Measurements from ENCODE around the gene CSPG5. TPM values are rescaled to one million over a fixed set of nuclear protein-coding genes. Genes with fewer than 3 reads are reported as not detected.

The CSPG5 gene
- total RNA-seq, 2 donors from 2014 or later = 0.14 to 0.92 TPM

GRCh38 chr3:47588587-47588986, 9.9 kb upstream of the CSPG5 start:
- H3K9me3 ChIP-seq = no peaks in the 10 kb centered on the region
- no peaks in the 10 kb centered on the region for H3K27me3 ChIP-seq (replicated peaks; ENCODE audit: insufficient read depth)
- ATAC-seq (ENCODE audit: insufficient number of reproducible peaks, low FRiP score, low read depth) (no peak), DNase-seq (ENCODE audit: low spot score) (no peak)
- no peak overlapping the region for H3K4me3 ChIP-seq
- no peak for TF ChIP-seq CTCF (IDR thresholded peaks at IDR 0.05)
- H3K36me3 ChIP-seq = peaks cover 19% of the 10 kb centered on the region
- H3K4me1 ChIP-seq (ENCODE audit: control insufficient read depth in 1 of 2, low read depth in 2 of 2) = no peaks in the 10 kb centered on the region
- no peak overlapping the region for H3K27ac ChIP-seq

- H3K4me3 ChIP-seq = no peak overlapping the region
- DNase-seq (ENCODE audit: low spot score) (no peak), ATAC-seq (ENCODE audit: insufficient number of reproducible peaks, low FRiP score, low read depth) (no peak)
- H3K27me3 ChIP-seq (replicated peaks; ENCODE audit: insufficient read depth) = no peaks in the 10 kb centered on the region
- peaks cover 19% of the 10 kb centered on the region for H3K36me3 ChIP-seq
- no peak overlapping the region for H3K27ac ChIP-seq
- TF ChIP-seq CTCF (IDR thresholded peaks at IDR 0.05) = no peak
- no peaks in the 10 kb centered on the region for H3K4me1 ChIP-seq (ENCODE audit: control insufficient read depth in 1 of 2, low read depth in 2 of 2)
- no peaks in the 10 kb centered on the region for H3K9me3 ChIP-seq
Measured at GRCh38 chr3:47588053-47588452, 9.4 kb upstream of the CSPG5 start.

- peaks cover 19% of the 10 kb centered on the region for H3K36me3 ChIP-seq
Measured at GRCh38 chr3:47586746-47587145, 8.1 kb upstream of the CSPG5 start.

GRCh38 chr3:47583320-47584075, 4.8 kb upstream of the CSPG5 start:
- H3K36me3 ChIP-seq = peaks cover 11% of the 10 kb centered on the region
- ATAC-seq (ENCODE audit: insufficient number of reproducible peaks, low FRiP score, low read depth) (no peak), DNase-seq (ENCODE audit: low spot score) (no peak)
- no peak overlapping the region for H3K4me3 ChIP-seq
- H3K4me1 ChIP-seq (ENCODE audit: control insufficient read depth in 1 of 2, low read depth in 2 of 2) = peaks cover 0 to 6% of the 10 kb centered on the region in 2 donors
- no peaks in the 10 kb centered on the region for H3K9me3 ChIP-seq
- no peak for TF ChIP-seq CTCF (IDR thresholded peaks at IDR 0.05)
- no peaks in the 10 kb centered on the region for H3K27me3 ChIP-seq (replicated peaks; ENCODE audit: insufficient read depth)
- no peak overlapping the region for H3K27ac ChIP-seq

More at GRCh38 chr3:47586746-47587145, 8.1 kb upstream of the CSPG5 start:
- no peak for DNase-seq (ENCODE audit: low spot score)
- H3K4me3 ChIP-seq = no peak overlapping the region
- H3K27me3 ChIP-seq (replicated peaks; ENCODE audit: insufficient read depth) = no peaks in the 10 kb centered on the region
- no peak overlapping the region for H3K27ac ChIP-seq
- H3K9me3 ChIP-seq = no peaks in the 10 kb centered on the region
- TF ChIP-seq CTCF (IDR thresholded peaks at IDR 0.05) = no peak
- no peak for ATAC-seq (ENCODE audit: insufficient number of reproducible peaks, low FRiP score, low read depth)
- H3K4me1 ChIP-seq (ENCODE audit: control insufficient read depth in 1 of 2, low read depth in 2 of 2) = no peaks in the 10 kb centered on the region

- Histone ChIP-seq H3K36me3 (no peaks in the 10 kb centered on the region), H3K27me3 (replicated peaks; ENCODE audit: insufficient read depth) (no peaks in the 10 kb centered on the region), H3K27ac (no peak overlapping the region), H3K9me3 (no peaks in the 10 kb centered on the region), H3K4me1 (ENCODE audit: control insufficient read depth in 1 of 2, low read depth in 2 of 2) (peaks cover 0 to 14% of the 10 kb centered on the region in 2 donors), H3K4me3 (no peak overlapping the region)
- ATAC-seq (ENCODE audit: insufficient number of reproducible peaks, low FRiP score, low read depth) (no peak), DNase-seq (ENCODE audit: low spot score) (no peak)
- no peak for TF ChIP-seq CTCF (IDR thresholded peaks at IDR 0.05)
Measured at GRCh38 chr3:47581835-47582234, 3.2 kb upstream of the CSPG5 start.
